ENCODE measurements around the gene GMDS.
A peak's percentile ranks its signal among the peaks of the same experiment; 100 is the strongest.

Gene GMDS

GRCh38 chr6:1940381-1940780 lies 305.0 kb downstream of the GMDS start:
- DNase-seq (ENCODE audit: low spot score): no peak

GRCh38 chr6:1933292-1933691 lies 312.1 kb downstream of the GMDS start:
- DNase-seq (ENCODE audit: low spot score): no peak

GRCh38 chr6:1931817-1932216 lies 313.6 kb downstream of the GMDS start:
- no peak for DNase-seq (ENCODE audit: low spot score)

- no peak for DNase-seq (ENCODE audit: low spot score)
Measured at GRCh38 chr6:1930356-1930755, 315.0 kb downstream of the GMDS start.

- no peak for DNase-seq (ENCODE audit: low spot score)
Measured at GRCh38 chr6:1929931-1930330, 315.5 kb downstream of the GMDS start.

GRCh38 chr6:1925743-1926430 lies 319.5 kb downstream of the GMDS start:
- DNase-seq (ENCODE audit: low spot score): no peak

- DNase-seq (ENCODE audit: low spot score): no peak
Measured at GRCh38 chr6:1923449-1923848, 322.0 kb downstream of the GMDS start.

- DNase-seq (ENCODE audit: low spot score): no peak
Measured at GRCh38 chr6:1917626-1918371, 327.6 kb downstream of the GMDS start.

- peak; percentile 71 for DNase-seq (ENCODE audit: low spot score)
Measured at GRCh38 chr6:1916334-1917070, 328.9 kb downstream of the GMDS start.

- no peak for DNase-seq (ENCODE audit: low spot score)
Measured at GRCh38 chr6:1915226-1915625, 330.2 kb downstream of the GMDS start.

- no peak for DNase-seq (ENCODE audit: low spot score)
Measured at GRCh38 chr6:1913577-1913976, 331.8 kb downstream of the GMDS start.

GRCh38 chr6:1912731-1913130 lies 332.7 kb downstream of the GMDS start:
- no peak for DNase-seq (ENCODE audit: low spot score)

GRCh38 chr6:1911474-1911873 lies 333.9 kb downstream of the GMDS start:
- DNase-seq (ENCODE audit: low spot score): no peak

GRCh38 chr6:1910621-1911407 lies 334.6 kb downstream of the GMDS start:
- DNase-seq (ENCODE audit: low spot score): no peak

- DNase-seq (ENCODE audit: low spot score): no peak
Measured at GRCh38 chr6:1908784-1909183, 336.6 kb downstream of the GMDS start.

- no peak for DNase-seq (ENCODE audit: low spot score)
Measured at GRCh38 chr6:1906609-1907008, 338.8 kb downstream of the GMDS start.

- DNase-seq (ENCODE audit: low spot score): no peak
Measured at GRCh38 chr6:1906014-1906413, 339.4 kb downstream of the GMDS start.

- DNase-seq (ENCODE audit: low spot score): no peak
Measured at GRCh38 chr6:1904898-1905297, 340.5 kb downstream of the GMDS start.

GRCh38 chr6:1904466-1904799 lies 341.0 kb downstream of the GMDS start:
- DNase-seq (ENCODE audit: low spot score): no peak

GRCh38 chr6:1903780-1904465 lies 341.5 kb downstream of the GMDS start:
- DNase-seq (ENCODE audit: low spot score): no peak

GRCh38 chr6:1901556-1901955 lies 343.8 kb downstream of the GMDS start:
- DNase-seq (ENCODE audit: low spot score): no peak

- no peak for DNase-seq (ENCODE audit: low spot score)
Measured at GRCh38 chr6:1896897-1897296, 348.5 kb downstream of the GMDS start.
